BJ (cell line): ENCODE results near the gene HOXC10. TPM values are rescaled to one million over a fixed set of nuclear protein-coding genes. Genes with fewer than 3 reads are reported as not detected.

Source experiments
- CTCF ChIA-PET: fragments of 350-600 bp; formaldehyde crosslinking; extraction: SDS; loops from one replicate; lab custom pipeline; 2021; ENCODE audit warnings: antibody characterized with exemption, inconsistent platforms; lab: Yijun Ruan, JAX
- POLR2A ChIA-PET: fragments of 300-600 bp; sonication (Branson Sonifier 250); formaldehyde crosslinking; extraction: SDS; loops from one replicate; lab custom pipeline; 2021; ENCODE audit warnings: antibody characterized with exemption; lab: Charles Lee
- DNase-seq: peaks from one replicate; pipeline ENCODE4 v3.0.0-alpha.2; 2011; ENCODE audit warnings: low read depth
- H3K27me3 ChIP-seq: 2 replicates; pipeline ENCODE4 v1.6.0; 2011; ENCODE audit warnings: low read length; ENCODE audit not compliant: control insufficient read depth, insufficient read depth
- H3K36me3 ChIP-seq: 2 replicates; pipeline ENCODE4 v1.5.1; 2011; ENCODE audit warnings: low read length; ENCODE audit not compliant: control insufficient read depth, insufficient read depth
- H3K4me3 ChIP-seq: 2 replicates; pipeline ENCODE4 v1.5.1; 2011; ENCODE audit warnings: low read depth, mild to moderate bottlenecking, control low read depth, low read length
- CTCF ChIP-seq: IDR thresholded peaks from 2 replicates; pipeline ENCODE4 v1.5.1; 2011; ENCODE audit warnings: low read depth, mild to moderate bottlenecking, control low read depth, inconsistent platforms, low read length, moderate library complexity; ENCODE audit not compliant: insufficient read depth
- polyA plus RNA-seq: library from polyadenylated mRNA; depleted of rRNA; stranded (reverse); fragments of >200 nt; gene quantifications from 2 replicates; pipeline ENCODE4 v1.2.3, GENCODE V29; 2011

The HOXC10 gene
- polyA plus RNA-seq, 1 experiment, result 13.9 TPM

GRCh38 chr12:53995002-53995377 lies 10.0 kb downstream of the HOXC10 start:
- ChIA-PET POLR2A (no interaction called here), CTCF (no interaction called here)
- H3K4me3 ChIP-seq, result no peak overlapping the region
- TF ChIP-seq CTCF, result no peak
- no peak for DNase-seq
- peaks cover 10% of the 10 kb centered on the region for H3K27me3 ChIP-seq
- H3K36me3 ChIP-seq, result no peaks in the 10 kb centered on the region; the same call in 1 of the 2 replicates

- TF ChIP-seq CTCF, result no peak
- CTCF ChIA-PET, result no interaction called here
- Histone ChIP-seq H3K27me3 (peaks cover 10% of the 10 kb centered on the region), H3K4me3 (no peak overlapping the region), H3K36me3 (no peaks in the 10 kb centered on the region)
- DNase-seq, result no peak
- POLR2A ChIA-PET, result no interaction called here
Measured at GRCh38 chr12:53995378-53996239, 10.7 kb downstream of the HOXC10 start.

- TF ChIP-seq CTCF, result no peak
- Histone ChIP-seq H3K36me3 (no peaks in the 10 kb centered on the region), H3K4me3 (no peak overlapping the region), H3K27me3 (peaks cover 7% of the 10 kb centered on the region)
- ChIA-PET POLR2A (no interaction called here), CTCF (interaction anchor here (6.3 kb wide), 1 partner anchor 10 kb away, joined by 81 read pairs; the partner anchor contains the start of gene HOXC10)
- DNase-seq, result no peak
Measured at GRCh38 chr12:53996240-53997203, 11.6 kb downstream of the HOXC10 start.

DNA sequence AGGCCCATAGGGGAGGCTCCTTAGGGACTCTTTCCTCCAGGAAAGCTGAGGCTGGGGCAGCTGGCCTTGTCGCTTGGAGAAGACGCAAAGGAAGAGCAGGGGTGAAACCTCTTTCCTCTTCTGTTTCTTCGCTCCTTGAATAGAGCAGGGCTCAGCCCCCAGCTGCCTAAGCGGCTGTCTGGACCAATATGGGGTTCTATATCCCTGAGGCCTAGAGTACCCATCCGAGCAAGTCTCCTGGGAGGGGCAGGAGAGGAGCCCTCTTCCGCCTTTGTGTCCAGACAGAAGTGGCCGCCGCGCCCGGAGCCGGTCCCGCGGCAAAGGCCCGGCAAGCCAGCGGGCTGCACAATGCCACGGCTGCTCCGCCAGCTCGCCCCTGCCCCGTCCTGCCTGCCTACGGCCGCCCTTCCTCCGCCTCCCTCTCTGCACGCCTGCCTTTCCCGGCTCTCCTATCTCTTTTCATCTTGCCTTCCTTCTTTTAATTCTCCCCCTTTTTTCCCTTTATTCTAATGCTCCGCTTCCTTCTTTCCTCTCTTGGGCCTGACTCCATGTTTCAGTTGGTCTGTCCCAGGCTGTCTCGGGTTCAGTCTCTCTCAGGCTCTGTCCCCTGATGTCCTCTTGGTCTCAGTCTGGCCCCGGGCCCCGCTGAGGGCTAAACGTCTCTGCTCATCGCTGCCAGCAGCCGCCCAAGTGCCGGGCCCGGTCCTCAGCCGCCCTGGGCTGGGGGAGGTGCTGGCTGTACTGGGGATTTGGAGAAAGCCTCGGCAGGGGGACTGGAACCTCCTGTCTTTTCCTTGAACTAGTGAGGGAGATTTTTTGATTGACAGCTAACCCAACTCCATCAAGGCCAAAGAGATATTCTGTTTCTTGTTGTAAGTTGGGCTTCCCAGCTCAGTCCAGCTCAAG lies 12.5 kb downstream of the HOXC10 start:
- DNase-seq, result no peak
- ChIA-PET CTCF (interaction anchor here (1.0 to 16.8 kb wide), 4 partner anchors 8 to 211 kb away, joined by 4 to 213 read pairs (median 140); partner anchors contain the start of gene HOXC10), POLR2A (interaction anchor here (0.6 kb wide), 1 partner anchor 24 kb away, joined by 4 read pairs; the partner anchor contains the start of gene HOXC11)
- peaks cover 5% of the 10 kb centered on the region for H3K27me3 ChIP-seq
- no peak for TF ChIP-seq CTCF
- H3K4me3 ChIP-seq, result no peak overlapping the region
- no peaks in the 10 kb centered on the region for H3K36me3 ChIP-seq
